ENCODE results near the gene ADGRA1. TPM values are rescaled to one million over a fixed set of nuclear protein-coding genes. Genes with fewer than 3 reads are reported as not detected.

ADGRA1 gene
- polyA plus RNA-seq, 3 donors = not detected

- no peaks in the 10 kb centered on the region for H3K4me1 ChIP-seq (ENCODE audit: control insufficient read depth in 1 of 2, insufficient read depth in 2 of 2, low read length in 2 of 2)
- Mint-ChIP-seq H3K27me3 (ENCODE audit: low read depth in 3 of 3) (peaks cover 10 to 23% (median 14%) of the 10 kb centered on the region in 3 donors), H3K36me3 (no peaks in the 10 kb centered on the region), H3K27ac (no peak overlapping the region), H3K4me3 (no peak overlapping the region), H3K4me1 (no peaks in the 10 kb centered on the region), H3K9me3 (peaks cover 0 to 2% (median 0%) of the 10 kb centered on the region in 7 donors)
- H3K9ac ChIP-seq (ENCODE audit: insufficient read depth, low read length, poor library complexity, severe bottlenecking) = no peak overlapping the region
- 92% methylated on average over 14 of the region's 16 CpGs for WGBS (ENCODE audit: insufficient coverage)
- no peak overlapping the region for H2AFZ ChIP-seq (ENCODE audit: insufficient read depth, low read depth, low read length, poor library complexity, severe bottlenecking)
- H3K4me2 ChIP-seq (replicated peaks; ENCODE audit: extremely low read depth, low read length, poor library complexity, severe bottlenecking) = no peak overlapping the region
- intact Hi-C loops (cut with micrococcal nuclease) = no loop called here
- no peaks in the 10 kb centered on the region for H3K9me3 ChIP-seq (replicated peaks in 1 of 2; ENCODE audit: control insufficient read depth in 1 of 2, insufficient read depth in 1 of 2, low read length in 2 of 2)
- peaks cover 0 to 6% of the 10 kb centered on the region in 2 donors for H3K27me3 ChIP-seq (ENCODE audit: control insufficient read depth in 2 of 2, insufficient read depth in 2 of 2, low read length in 2 of 2)
- DNase-seq = no peak
- no peaks in the 10 kb centered on the region for H3K36me3 ChIP-seq (replicated peaks in 1 of 2; ENCODE audit: control insufficient read depth in 1 of 2, insufficient read depth in 2 of 2, low read length in 2 of 2)
- H4K20me1 ChIP-seq (ENCODE audit: insufficient read depth, low read length) = no peaks in the 10 kb centered on the region
- no peak overlapping the region for H3K27ac ChIP-seq (ENCODE audit: low read depth in 1 of 2, low read length in 2 of 2)
- TF ChIP-seq CTCF (IDR thresholded peaks at IDR 0.05) = no peak
- H3K4me3 ChIP-seq (replicated peaks in 1 of 3; ENCODE audit: low read depth in 2 of 3, low read length in 3 of 3) = no peak overlapping the region
- no peaks in the 10 kb centered on the region for H3K79me2 ChIP-seq (ENCODE audit: insufficient read depth, low read length)
These were observed 6.1 kb upstream of the ADGRA1 start for GRCh38 chr10:133081636-133082035.

- H3K9me3 ChIP-seq (replicated peaks in 1 of 2; ENCODE audit: control insufficient read depth in 1 of 2, insufficient read depth in 1 of 2, low read length in 2 of 2) = no peaks in the 10 kb centered on the region
- no peak overlapping the region for H3K27ac ChIP-seq (ENCODE audit: low read depth in 1 of 2, low read length in 2 of 2)
- no peak overlapping the region for H3K9ac ChIP-seq (ENCODE audit: insufficient read depth, low read length, poor library complexity, severe bottlenecking)
- H3K4me2 ChIP-seq (replicated peaks; ENCODE audit: extremely low read depth, low read length, poor library complexity, severe bottlenecking) = no peak overlapping the region
- no peak for TF ChIP-seq CTCF (IDR thresholded peaks at IDR 0.05)
- H3K27me3 ChIP-seq (ENCODE audit: control insufficient read depth in 2 of 2, insufficient read depth in 2 of 2, low read length in 2 of 2) = peaks cover 2 to 16% of the 10 kb centered on the region in 2 donors
- H3K4me3 ChIP-seq (replicated peaks in 1 of 3; ENCODE audit: low read depth in 2 of 3, low read length in 3 of 3) = no peak overlapping the region
- Mint-ChIP-seq H3K4me3 (no peak overlapping the region), H3K9me3 (peaks cover 0 to 2% (median 0%) of the 10 kb centered on the region in 7 donors), H3K36me3 (no peaks in the 10 kb centered on the region), H3K27ac (no peak overlapping the region), H3K27me3 (ENCODE audit: low read depth in 3 of 3) (peaks cover 20 to 34% (median 21%) of the 10 kb centered on the region in 3 donors), H3K4me1 (no peaks in the 10 kb centered on the region)
- H3K4me1 ChIP-seq (ENCODE audit: control insufficient read depth in 1 of 2, insufficient read depth in 2 of 2, low read length in 2 of 2) = no peaks in the 10 kb centered on the region
- intact Hi-C loops (cut with micrococcal nuclease) = no loop called here
- H3K36me3 ChIP-seq (replicated peaks in 1 of 2; ENCODE audit: control insufficient read depth in 1 of 2, insufficient read depth in 2 of 2, low read length in 2 of 2) = no peaks in the 10 kb centered on the region
- no peaks in the 10 kb centered on the region for H4K20me1 ChIP-seq (ENCODE audit: insufficient read depth, low read length)
- WGBS (ENCODE audit: insufficient coverage) = 84% methylated on average over 43 of the region's 43 CpGs
- no peaks in the 10 kb centered on the region for H3K79me2 ChIP-seq (ENCODE audit: insufficient read depth, low read length)
- no peak overlapping the region for H2AFZ ChIP-seq (ENCODE audit: insufficient read depth, low read depth, low read length, poor library complexity, severe bottlenecking)
- DNase-seq = no peak
These were observed 4.9 kb upstream of the ADGRA1 start for GRCh38 chr10:133082685-133083421.

Data from CD14-positive monocyte (primary cell).